Erythroblast (primary cell): ENCODE results near the gene CYP11A1.

Experiments used
- GATA1 ChIP-seq: IDR thresholded peaks from 2 replicates; pipeline ENCODE4 v1.6.1; 2011; ENCODE audit warnings: low read depth, mild to moderate bottlenecking, control low read depth, low read length, moderate library complexity
- POLR2A ChIP-seq: IDR thresholded peaks from 2 replicates; pipeline ENCODE4 v1.6.1; 2011; ENCODE audit warnings: mild to moderate bottlenecking, low read length

- TF ChIP-seq POLR2A (no peak), GATA1 (no peak)
Observed at GRCh38 chr15:74334127-74334526, 33.3 kb downstream of the CYP11A1 start.
